SK-N-SH (cell line): Measurements from ENCODE around the gene RPS10. TPM values are rescaled to one million over a fixed set of nuclear protein-coding genes. Genes with fewer than 3 reads are reported as not detected.

ENCODE experiments used
- CTCF ChIA-PET: fragments of 300-600, 350-600 bp; formaldehyde crosslinking; extraction: SDS; loops from one replicate; lab custom pipeline; 2021; lab: Yijun Ruan, JAX
- POLR2A ChIA-PET: fragments of 350-600 bp; sonication (Branson Sonifier 250); formaldehyde crosslinking; extraction: SDS; loops from one replicate; lab custom pipeline; 2020; ENCODE audit warnings: antibody characterized with exemption, inconsistent platforms; lab: Yijun Ruan, JAX
- DNase-seq: peaks from one replicate; pipeline ENCODE4 v3.0.0; 2012
- H2AFZ ChIP-seq: fragments of 200-600 bp; sonication (generic); 2 replicates; pipeline ENCODE4 v1.8.1; 2016; ENCODE audit warnings: antibody characterized with exemption, mild to moderate bottlenecking, low read depth
- H3F3A ChIP-seq: fragments of 200-600 bp; sonication (generic); replicated peaks from 2 replicates; pipeline ENCODE3; 2016; ENCODE audit warnings: antibody characterized with exemption, mild to moderate bottlenecking; ENCODE audit not compliant: insufficient read depth
- H3K27ac ChIP-seq, 2 experiments: fragments of 200-500 bp in 1 of 2; fragments of 200-600 bp in 1 of 2; sonication (Bioruptor generic) in 1 of 2; sonication (generic), shearing (Covaris generic) in 1 of 2; 2 replicates each; pipeline versions ENCODE4 v1.5.1 to v1.6.1; 2014 to 2016; ENCODE audit warnings: low read depth in 2 of 2, inconsistent platforms in 1 of 2, low read length in 1 of 2, mild to moderate bottlenecking in 1 of 2, mixed read lengths in 1 of 2
- H3K27me3 ChIP-seq: fragments of 200-600 bp; sonication (generic), shearing (Covaris generic); 2 replicates; pipeline ENCODE4 v1.6.1; 2016; ENCODE audit warnings: mixed run types; ENCODE audit not compliant: insufficient read depth
- H3K36me3 ChIP-seq, 2 experiments: fragments of 200-500 bp in 1 of 2; fragments of 200-600 bp in 1 of 2; sonication (Bioruptor generic) in 1 of 2; sonication (generic) in 1 of 2; replicated peaks in 1 of 2; 2 replicates each; pipeline versions ENCODE3 to v1.5.1; 2014 to 2016; ENCODE audit warnings: low read length in 1 of 2, mild to moderate bottlenecking in 1 of 2; ENCODE audit not compliant: insufficient read depth in 2 of 2, control insufficient read depth in 1 of 2
- H3K4me1 ChIP-seq, 2 experiments: fragments of 200-500 bp in 1 of 2; fragments of 200-600 bp in 1 of 2; sonication (Bioruptor generic) in 1 of 2; sonication (generic), shearing (Covaris generic) in 1 of 2; 2 replicates each; pipeline versions ENCODE4 v1.5.1 to v1.6.1; 2014 to 2016; ENCODE audit warnings: low read depth in 1 of 2, low read length in 1 of 2, mixed run types in 1 of 2; ENCODE audit not compliant: insufficient read depth in 2 of 2, control insufficient read depth in 1 of 2
- H3K4me2 ChIP-seq: fragments of 200-600 bp; sonication (generic), shearing (Covaris generic); 2 replicates; pipeline ENCODE4 v1.6.1; 2017; ENCODE audit warnings: mixed run types
- H3K4me3 ChIP-seq, 2 experiments: fragments of 200-500 bp in 1 of 2; fragments of 200-600 bp in 1 of 2; sonication (Bioruptor generic) in 1 of 2; sonication (generic), shearing (Covaris generic) in 1 of 2; 2 replicates each; pipeline versions ENCODE4 v1.5.1 to v1.8.1; 2014 to 2016; ENCODE audit warnings: low read depth in 2 of 2, inconsistent platforms in 1 of 2, low read length in 1 of 2, mild to moderate bottlenecking in 1 of 2, mixed read lengths in 1 of 2, moderate library complexity in 1 of 2
- H3K79me2 ChIP-seq: fragments of 200-600 bp; sonication (generic); 2 replicates; pipeline ENCODE4 v1.8.1; 2017; ENCODE audit warnings: mild to moderate bottlenecking; ENCODE audit not compliant: insufficient read depth
- H3K9ac ChIP-seq: fragments of 200-600 bp; sonication (generic); 2 replicates; pipeline ENCODE4 v1.6.1; 2017; ENCODE audit warnings: mixed run types
- H3K9me2 ChIP-seq: fragments of 200-600 bp; sonication (generic); 2 replicates; pipeline ENCODE4 v1.6.1; 2017; ENCODE audit warnings: mixed run types
- H3K9me3 ChIP-seq: fragments of 200-600 bp; sonication (generic); 2 replicates; pipeline ENCODE4 v1.6.1; 2017; ENCODE audit warnings: mixed run types, mild to moderate bottlenecking, moderate library complexity
- H4K20me1 ChIP-seq: fragments of 200-600 bp; sonication (generic); 2 replicates; pipeline ENCODE4 v1.6.1; 2017; ENCODE audit warnings: mild to moderate bottlenecking, mixed run types; ENCODE audit not compliant: insufficient read depth
- EZH2phosphoT487 ChIP-seq: fragments of 200-600 bp; sonication (generic); IDR thresholded peaks from 2 replicates; pipeline ENCODE4 v1.6.1; 2017; ENCODE audit warnings: low read depth, mixed run types, mild to moderate bottlenecking, antibody characterized with exemption, moderate library complexity, borderline replicate concordance
- GATA2 ChIP-seq: sonication (generic); formaldehyde crosslinking; IDR thresholded peaks from 2 replicates; pipeline ENCODE4 v1.5.0; 2020; ENCODE audit warnings: mild to moderate bottlenecking, missing genetic modification reagents
- REST ChIP-seq: IDR thresholded peaks from 2 replicates; pipeline ENCODE4 v1.6.1; 2012; ENCODE audit warnings: mild to moderate bottlenecking, low read depth, low read length, moderate library complexity
- SIN3A ChIP-seq: IDR thresholded peaks from 2 replicates; pipeline ENCODE4 v1.6.1; 2012; ENCODE audit warnings: low read depth, mild to moderate bottlenecking, low read length, moderate library complexity, borderline replicate concordance
- USF1 ChIP-seq: IDR thresholded peaks from 2 replicates; pipeline ENCODE4 v1.4.0; 2012; ENCODE audit warnings: low read depth, borderline replicate concordance
- YY1 ChIP-seq: IDR thresholded peaks from 2 replicates; pipeline ENCODE4 v1.4.0; 2012; ENCODE audit warnings: low read depth, mild to moderate bottlenecking
- WGBS: methylation state at CpG from one replicate; pipeline ENCODE4 v1.1.6; 2017; ENCODE audit warnings: low lambda C conversion rate; 5-methylcytosine and 5-hydroxymethylcytosine counted together
- polyA plus RNA-seq, 3 experiments: library from polyadenylated mRNA; depleted of rRNA; stranded (reverse); fragments of >200 nt; gene quantifications; 2 replicates each; pipeline ENCODE4 v1.2.3, GENCODE V29; 2012

RPS10 gene
- polyA plus RNA-seq, 1 of the 3 experiments (the other 2 are of a cell fraction): 4,475 TPM

- H3K9me3 ChIP-seq: no peaks in the 10 kb centered on the region
- POLR2A ChIA-PET: no interaction called here
- 78% methylated on average over 1 of the region's 1 CpG for WGBS
- H3K9me2 ChIP-seq: no peaks in the 10 kb centered on the region
- no peak overlapping the region for H3K4me2 ChIP-seq
- CTCF ChIA-PET: no interaction called here
- no peak for DNase-seq
- H3K4me1 ChIP-seq: peaks cover 0 to 3% of the 10 kb centered on the region in 2 experiments; a peak in 1 of 4 replicates
- no peak overlapping the region for H3K27ac ChIP-seq
- TF ChIP-seq REST (no peak), GATA2 (CRISPR knock-in tag) (no peak), EZH2phosphoT487 (no peak), USF1 (no peak)
- TF ChIP-seq, all 33 proteins: peak for 0
- H3K4me3 ChIP-seq: no peak overlapping the region
- no peaks in the 10 kb centered on the region for H3K79me2 ChIP-seq
- H3F3A ChIP-seq: no peaks in the 10 kb centered on the region
- no peaks in the 10 kb centered on the region for H4K20me1 ChIP-seq
- no peaks in the 10 kb centered on the region for H3K27me3 ChIP-seq
- H3K9ac ChIP-seq: no peak overlapping the region
- H3K36me3 ChIP-seq: no peaks in the 10 kb centered on the region
- no peak overlapping the region for H2AFZ ChIP-seq
Measured at GRCh38 chr6:34451192-34451591, 25.3 kb upstream of the RPS10 start.

GRCh38 chr6:34447910-34448309 is 22.0 kb upstream of the RPS10 start:
- ChIA-PET POLR2A (interaction anchor here (0.6 to 1.6 kb wide), 2 partner anchors 22 to 164 kb away, joined by 3 to 7 read pairs; partner anchors contain the start of gene RPS10), CTCF (interaction anchor here (0.8 to 3.8 kb wide), 3 partner anchors 13 to 33 kb away, joined by 3 to 28 read pairs (median 4); no protein-coding TSS in a partner anchor)
- Histone ChIP-seq H3K9me2 (no peaks in the 10 kb centered on the region), H3K9ac (no peak overlapping the region), H3K27ac (no peak overlapping the region), H3K4me2 (no peak overlapping the region), H2AFZ (no peak overlapping the region), H3K4me3 (no peak overlapping the region), H3K9me3 (no peaks in the 10 kb centered on the region), H3K79me2 (no peaks in the 10 kb centered on the region), H3K36me3 (no peaks in the 10 kb centered on the region), H3K27me3 (no peaks in the 10 kb centered on the region), H3K4me1 (peaks cover 0 to 3% of the 10 kb centered on the region in 2 experiments; a peak in 1 of 4 replicates), H3F3A (no peaks in the 10 kb centered on the region), H4K20me1 (no peaks in the 10 kb centered on the region)
- TF ChIP-seq SIN3A (no peak), YY1 (no peak)
- DNase-seq: no peak
- WGBS: 58% methylated on average over 4 of the region's 5 CpGs
